Stimulated activated naive CD8-positive, alpha-beta T cell treated with anti-CD3 and anti-CD28 coated beads, Interleukin-15, amount 100 ng/mL, for 72 hours (primary cell): ENCODE data around the gene TPRG1L.

Experiments
- ATAC-seq: fragments of 150-1000 bp; cut with Tn5 transposase; 2 replicates; pipeline ENCODE4 v1.10.0; 2021; ENCODE audit warnings: mild to moderate bottlenecking, moderate library complexity
- DNase-seq, 2 donors: peaks; one replicate each; pipeline ENCODE4 v3.0.0; 2021 to 2022
- H3K27ac Mint-ChIP-seq, 2 donors: one replicate each; pipeline ENCODE4 v1.8.0; 2022; ENCODE audit warnings: mild to moderate bottlenecking in 2 of 2, mixed read lengths in 2 of 2, moderate library complexity in 2 of 2
- H3K27me3 Mint-ChIP-seq: one replicate; pipeline ENCODE4 v1.8.0; 2022; ENCODE audit warnings: mixed read lengths
- H3K4me1 Mint-ChIP-seq: one replicate; pipeline ENCODE4 v1.8.0; 2022; ENCODE audit warnings: mild to moderate bottlenecking, mixed read lengths
- H3K4me3 Mint-ChIP-seq, 2 donors: one replicate each; pipeline ENCODE4 v1.8.0; 2022; ENCODE audit warnings: mild to moderate bottlenecking in 2 of 2, mixed read lengths in 2 of 2, moderate library complexity in 1 of 2
- H3K9me3 Mint-ChIP-seq, 2 donors: one replicate each; pipeline ENCODE4 v1.8.0; 2022; ENCODE audit warnings: mixed read lengths in 2 of 2

TPRG1L gene

DNA sequence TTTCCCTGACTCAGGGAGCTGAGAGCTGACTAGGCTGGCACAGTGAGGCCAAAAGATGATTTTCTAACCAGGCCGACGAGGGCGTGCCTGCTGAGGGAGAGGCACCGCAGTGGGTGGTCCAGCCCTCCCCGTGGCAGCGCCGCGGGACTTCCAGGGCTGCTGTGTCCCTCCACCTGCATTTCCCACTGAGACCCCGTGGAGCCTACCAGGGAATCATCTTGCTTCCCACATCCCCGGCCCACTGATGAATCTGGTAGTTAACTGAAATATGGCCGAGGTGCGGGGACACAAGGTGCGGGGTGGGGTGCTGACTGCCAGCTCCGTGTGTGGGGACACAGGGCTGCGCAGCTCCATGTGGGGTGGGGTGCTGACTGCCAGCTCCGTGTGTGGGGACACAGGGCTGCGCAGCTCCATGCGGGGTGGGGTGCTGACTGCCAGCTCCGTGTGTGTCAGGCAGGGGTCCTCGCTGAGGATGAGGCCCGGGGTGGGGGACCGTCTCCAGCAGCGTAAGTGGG, 14.6 kb downstream of the TPRG1L start:
- H3K27me3 Mint-ChIP-seq, result no peaks in the 10 kb centered on the region
- DNase-seq, result no peak
- H3K4me1 Mint-ChIP-seq, result no peaks in the 10 kb centered on the region
- H3K4me3 Mint-ChIP-seq, result no peak overlapping the region
- no peaks in the 10 kb centered on the region for H3K9me3 Mint-ChIP-seq
- ATAC-seq, result no peak
- no peak overlapping the region for H3K27ac Mint-ChIP-seq

DNA sequence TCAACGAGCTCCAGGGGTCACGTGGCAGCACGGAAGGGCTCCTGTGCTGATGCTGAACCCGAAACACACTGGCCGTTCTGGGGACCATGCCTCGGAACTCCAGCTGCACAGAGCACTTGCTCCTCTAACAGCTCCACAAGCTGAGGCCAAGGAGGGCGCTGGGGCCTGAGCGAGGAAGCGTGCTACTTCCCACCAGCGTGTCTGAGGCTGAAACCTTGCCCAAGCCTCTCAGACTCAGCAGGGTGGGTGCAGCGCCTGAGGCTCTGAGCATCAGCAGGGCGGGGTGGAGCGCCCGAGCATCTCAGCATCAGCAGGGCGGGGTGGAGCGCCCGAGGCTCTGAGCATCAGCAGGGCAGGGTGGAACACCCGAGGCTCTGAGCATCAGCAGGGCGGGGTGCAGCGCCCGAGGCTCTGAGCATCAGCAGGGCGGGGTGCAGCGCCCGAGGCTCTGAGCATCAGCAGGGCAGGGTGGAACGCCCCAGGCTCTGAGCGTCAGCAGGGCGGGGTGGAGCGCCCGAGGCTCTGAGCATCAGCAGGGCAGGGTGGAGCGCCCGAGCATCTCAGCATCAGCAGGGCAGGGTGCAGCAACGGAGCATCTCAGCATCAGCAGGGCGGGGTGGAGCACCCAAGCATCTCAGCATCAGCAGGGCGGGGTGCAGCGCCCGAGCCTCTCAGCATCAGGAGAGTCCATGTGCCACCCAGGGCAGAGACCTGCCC, 15.5 kb downstream of the TPRG1L start:
- no peak overlapping the region for H3K27ac Mint-ChIP-seq

DNA sequence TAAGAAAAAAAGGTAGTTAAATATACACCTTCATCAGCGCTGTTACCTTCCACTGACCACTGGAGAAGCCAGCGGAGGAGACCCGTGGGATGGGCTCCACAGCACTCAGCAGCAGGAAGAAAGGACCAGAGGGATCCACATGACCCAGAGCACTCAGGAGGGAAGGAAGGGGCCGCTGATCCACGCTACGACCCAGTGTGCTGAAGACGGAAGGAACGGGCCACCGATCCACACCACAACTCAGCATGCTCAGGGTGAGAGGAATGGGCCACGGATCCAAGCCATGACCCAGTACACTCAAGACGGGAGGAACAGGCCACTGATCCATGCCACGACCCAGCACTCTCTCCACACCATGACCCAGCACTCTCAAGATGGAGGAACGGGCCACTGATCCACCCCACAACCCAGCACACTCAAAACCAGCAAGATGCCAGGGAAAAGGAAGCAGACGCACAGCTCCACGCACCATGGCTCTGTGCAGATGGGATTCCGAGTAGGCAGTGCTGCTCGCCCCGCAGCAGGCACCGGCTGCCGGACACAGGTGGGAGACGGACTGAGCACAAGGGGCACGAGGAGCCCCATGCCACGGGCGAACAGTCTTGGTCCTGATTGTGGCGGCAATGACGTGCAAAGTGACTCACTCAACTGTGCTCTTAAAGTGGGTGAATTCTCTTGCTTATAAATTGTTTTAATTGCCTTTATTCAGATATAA, 16.4 kb downstream of the TPRG1L start:
- H3K9me3 Mint-ChIP-seq, result no peaks in the 10 kb centered on the region
- DNase-seq (no peak), ATAC-seq (no peak)
- no peaks in the 10 kb centered on the region for H3K27me3 Mint-ChIP-seq
- H3K4me3 Mint-ChIP-seq, result no peak overlapping the region
- no peak overlapping the region for H3K27ac Mint-ChIP-seq
- H3K4me1 Mint-ChIP-seq, result no peaks in the 10 kb centered on the region

More for the DNA sequence above, 15.5 kb downstream of the TPRG1L start:
- no peak for ATAC-seq
- no peak for DNase-seq
- H3K27me3 Mint-ChIP-seq, result no peaks in the 10 kb centered on the region
- no peaks in the 10 kb centered on the region for H3K9me3 Mint-ChIP-seq
- H3K4me3 Mint-ChIP-seq, result no peak overlapping the region
- no peaks in the 10 kb centered on the region for H3K4me1 Mint-ChIP-seq

DNA sequence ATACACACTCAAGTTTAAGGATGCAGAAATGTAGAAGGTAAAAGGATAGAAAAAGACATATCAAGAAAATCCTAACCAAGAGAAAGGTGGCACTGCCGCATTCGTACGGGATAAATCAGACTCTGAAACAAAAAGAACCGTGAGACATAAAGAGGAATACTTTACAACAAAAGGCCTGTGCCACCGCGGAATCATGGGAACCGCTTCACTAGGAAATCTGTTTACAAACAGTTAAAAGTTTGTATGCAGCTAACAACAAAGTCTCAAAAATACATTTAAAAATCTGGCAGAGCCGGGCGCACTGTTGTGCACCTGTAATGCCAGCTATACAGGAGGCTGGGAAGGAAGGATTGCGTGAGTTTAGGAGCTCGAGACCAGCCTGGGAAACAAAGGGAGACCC, 17.0 kb downstream of the TPRG1L start:
- ATAC-seq, result no peak
- Mint-ChIP-seq H3K9me3 (no peaks in the 10 kb centered on the region), H3K4me3 (no peak overlapping the region), H3K27me3 (no peaks in the 10 kb centered on the region), H3K27ac (no peak overlapping the region), H3K4me1 (no peaks in the 10 kb centered on the region)
- DNase-seq, result no peak

DNA sequence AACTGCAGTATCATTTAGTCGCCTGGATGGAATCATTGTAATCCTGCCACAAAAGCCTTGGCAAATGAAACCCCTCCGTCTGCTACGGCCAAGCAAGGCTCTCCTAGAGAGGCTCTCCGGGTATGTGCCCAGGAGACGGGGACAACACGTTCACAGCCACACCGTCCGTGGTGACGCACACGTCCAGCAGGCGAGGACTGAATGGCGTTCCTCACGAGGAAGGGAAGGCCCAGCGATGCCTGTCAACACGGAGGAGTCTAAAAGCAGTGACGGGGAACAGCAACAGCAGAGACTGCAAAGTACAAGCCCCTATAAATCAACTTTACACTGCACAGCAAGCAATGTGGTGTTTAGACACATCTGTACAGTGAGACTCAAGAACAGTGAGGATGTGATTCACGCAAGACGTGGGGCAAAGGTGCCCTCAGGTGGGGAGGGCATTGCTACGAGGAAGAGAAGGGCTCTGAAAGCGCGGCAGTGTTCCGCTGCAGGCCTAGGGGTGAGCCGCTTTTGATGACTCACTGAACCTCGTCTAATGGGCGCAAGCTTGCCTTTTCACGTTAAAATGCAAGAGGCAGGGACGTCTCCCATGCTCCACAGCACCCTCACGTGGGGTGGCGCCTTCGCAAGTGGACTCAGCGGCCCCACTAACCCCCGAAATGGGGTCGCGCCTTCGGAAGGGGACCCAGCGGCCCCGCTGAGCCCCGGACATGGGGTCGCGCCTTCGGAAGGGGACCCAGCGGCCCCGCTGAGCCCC, 18.3 kb downstream of the TPRG1L start:
- no peak overlapping the region for H3K4me3 Mint-ChIP-seq
- ATAC-seq (no peak), DNase-seq (no peak)
- peaks cover 11% of the 10 kb centered on the region for H3K4me1 Mint-ChIP-seq
- no peaks in the 10 kb centered on the region for H3K9me3 Mint-ChIP-seq
- no peaks in the 10 kb centered on the region for H3K27me3 Mint-ChIP-seq
- no peak overlapping the region for H3K27ac Mint-ChIP-seq

DNA sequence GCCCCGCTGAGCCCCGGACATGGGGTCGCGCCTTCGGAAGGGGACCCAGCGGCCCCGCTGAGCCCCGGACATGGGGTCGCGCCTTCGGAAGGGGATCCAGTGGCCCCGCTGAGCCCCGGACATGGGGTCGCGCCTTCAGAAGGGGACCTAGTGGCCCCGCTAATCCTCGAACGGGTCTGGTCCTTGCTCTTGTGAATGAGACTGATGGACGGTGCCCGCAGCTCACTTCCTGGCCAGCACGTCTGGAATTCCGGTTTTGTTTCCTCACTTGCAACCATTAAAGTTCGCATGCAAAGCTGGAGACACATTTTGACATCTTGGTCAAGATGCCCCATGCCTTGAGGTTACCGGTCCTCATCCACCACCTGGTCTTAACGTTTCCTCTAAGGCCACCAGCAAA, 19.5 kb downstream of the TPRG1L start:
- Mint-ChIP-seq H3K9me3 (no peaks in the 10 kb centered on the region), H3K27ac (no peak overlapping the region), H3K4me3 (no peak overlapping the region), H3K4me1 (peaks cover 19% of the 10 kb centered on the region), H3K27me3 (no peaks in the 10 kb centered on the region)
- DNase-seq, result no peak
- ATAC-seq, result no peak

DNA sequence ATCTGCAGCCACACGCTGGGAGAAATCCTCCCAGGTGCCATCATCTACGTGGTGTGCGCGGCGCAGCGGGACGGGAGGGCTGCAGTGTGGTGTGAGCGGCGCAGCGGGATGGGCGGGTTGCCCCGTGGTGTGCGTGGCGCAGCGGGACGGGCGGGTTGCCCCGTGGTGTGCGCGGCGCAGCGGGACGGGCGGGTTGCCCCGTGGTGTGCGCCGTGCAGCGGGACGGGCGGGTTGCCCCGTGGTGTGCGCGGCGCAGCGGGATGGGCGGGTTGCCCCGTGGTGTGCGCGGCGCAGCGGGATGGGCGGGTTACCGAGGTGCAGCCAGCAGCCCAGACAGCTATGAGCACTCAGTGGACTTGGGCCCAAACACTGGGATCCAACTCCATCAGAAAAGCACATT, 20.4 kb downstream of the TPRG1L start:
- Mint-ChIP-seq H3K4me3 (no peak overlapping the region), H3K27ac (no peak overlapping the region), H3K4me1 (peaks cover 24% of the 10 kb centered on the region), H3K9me3 (no peaks in the 10 kb centered on the region), H3K27me3 (no peaks in the 10 kb centered on the region)
- no peak for DNase-seq
- ATAC-seq, result no peak

DNA sequence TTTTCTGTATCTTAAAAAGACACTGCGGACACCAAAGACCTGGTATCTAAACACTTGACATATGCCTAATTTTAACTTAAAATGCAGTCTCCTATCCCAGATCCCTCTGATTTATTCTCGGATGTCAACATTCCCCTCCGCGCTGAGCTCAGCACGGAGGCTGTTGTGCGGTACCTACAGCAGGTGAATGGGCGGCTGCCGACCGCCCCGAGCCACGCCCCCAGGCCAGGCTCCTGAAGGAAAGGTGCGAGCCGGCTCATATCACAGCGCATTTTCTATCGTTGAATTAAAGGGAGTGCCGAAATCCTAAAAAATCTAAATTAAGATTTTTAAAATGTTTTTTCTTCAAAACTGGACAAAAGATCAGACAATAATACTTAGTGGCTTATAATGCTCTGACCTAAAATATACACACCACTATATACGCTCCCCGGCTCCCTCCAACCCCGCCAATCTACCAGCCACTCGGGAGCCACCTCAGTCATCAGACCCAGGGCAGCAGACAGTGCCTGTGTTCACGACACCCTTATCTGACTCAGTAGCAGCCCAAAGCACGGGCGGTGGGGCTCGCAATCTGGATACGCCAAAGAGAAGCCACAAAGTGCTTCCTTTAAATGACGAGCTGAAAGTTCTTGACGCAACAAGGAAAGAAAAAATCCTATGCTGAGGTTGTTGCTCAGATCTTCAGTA, 21.0 kb downstream of the TPRG1L start:
- peak overlapping the region in 1 of 2 donors; percentile 38 for H3K27ac Mint-ChIP-seq
- no peak overlapping the region for H3K4me3 Mint-ChIP-seq
- no peaks in the 10 kb centered on the region for H3K9me3 Mint-ChIP-seq
- H3K27me3 Mint-ChIP-seq, result peaks cover 6% of the 10 kb centered on the region
- H3K4me1 Mint-ChIP-seq, result peaks cover 30% of the 10 kb centered on the region
- ATAC-seq, result no peak
- no peak for DNase-seq

DNA sequence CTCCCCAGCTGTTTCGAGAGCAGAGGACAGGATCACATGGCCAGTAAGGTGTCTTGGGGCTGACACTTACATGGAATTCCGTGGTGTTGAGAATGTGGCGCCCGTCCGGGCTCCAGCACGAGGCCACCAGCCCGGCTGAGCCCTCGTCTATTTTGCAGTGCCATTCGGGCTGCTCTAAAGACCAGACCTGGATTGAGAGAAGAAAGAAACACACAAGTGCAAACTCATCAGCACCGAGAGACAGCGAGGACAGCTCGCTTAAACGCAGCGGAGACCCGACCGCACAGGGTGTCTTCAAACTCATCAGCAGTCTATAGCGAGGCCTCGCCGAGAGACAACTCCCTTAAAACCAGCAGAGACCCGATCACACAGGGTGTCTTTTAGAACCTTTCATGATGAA, 21.8 kb downstream of the TPRG1L start:
- ATAC-seq, result no peak
- Mint-ChIP-seq H3K9me3 (no peaks in the 10 kb centered on the region), H3K4me1 (peaks cover 38% of the 10 kb centered on the region), H3K4me3 (no peak overlapping the region), H3K27me3 (peaks cover 13% of the 10 kb centered on the region), H3K27ac (no peak overlapping the region)
- no peak for DNase-seq

DNA sequence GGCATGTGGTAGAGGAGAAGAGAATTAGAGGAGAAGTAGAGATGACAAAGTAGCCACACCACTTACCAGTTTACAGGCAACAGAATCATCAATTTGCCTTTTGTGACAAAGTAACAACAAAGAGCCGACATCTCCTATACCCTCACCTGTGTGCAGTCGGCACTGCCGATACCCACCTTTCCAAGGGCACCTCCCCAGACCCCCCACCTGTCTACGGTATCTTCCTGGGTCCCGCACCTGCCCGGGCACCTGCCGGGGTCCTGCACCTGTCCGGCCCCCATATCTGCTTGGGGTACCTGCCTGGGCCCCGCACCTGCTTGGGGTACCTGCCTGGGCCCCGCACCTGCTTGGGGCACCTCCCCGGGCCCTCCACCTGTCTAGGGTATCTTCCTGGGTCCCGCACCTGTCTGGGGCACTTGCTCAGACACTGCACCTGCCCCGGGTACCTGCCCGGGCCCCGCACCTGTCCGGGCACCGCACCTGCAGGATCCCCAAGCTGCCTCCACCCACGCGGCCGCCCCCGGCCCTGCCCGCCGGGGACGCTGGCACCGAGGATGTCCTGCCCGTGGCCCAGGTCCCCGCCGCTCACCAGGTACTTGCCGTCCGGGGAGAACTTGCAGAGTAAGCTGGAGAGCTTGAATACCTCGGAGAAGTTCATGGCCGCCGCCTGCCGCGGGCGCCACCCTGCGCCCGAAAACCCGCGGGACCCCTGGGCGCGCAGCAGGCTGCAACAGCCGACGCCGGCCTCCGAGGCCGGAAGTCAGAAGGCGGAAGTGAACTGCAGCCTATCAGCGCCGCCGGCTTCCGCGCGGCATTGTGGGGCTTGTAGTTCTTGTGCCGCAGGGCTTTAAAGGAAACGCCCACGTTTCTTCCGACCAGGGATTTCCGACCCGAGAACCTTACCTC, 24.8 kb downstream of the TPRG1L start, which contains the start of gene WRAP73:
WRAP73 (minus strand) TSS at position 762 of the 906 bp plus-strand sequence; CDS start at position 658, 104 bp downstream.
- Mint-ChIP-seq H3K27ac (peak within 1 kb of the TSS in 1 of 2 donors; percentile 95), H3K27me3 (peaks cover 36% of the 10 kb centered on the region), H3K9me3 (no peaks in the 10 kb centered on the region), H3K4me3 (peak within 1 kb of the TSS; percentile 76 to 86), H3K4me1 (peaks cover 39% of the 10 kb centered on the region)
- DNase-seq (peak; percentile 87 to 93), ATAC-seq (peak; percentile 98)

DNA sequence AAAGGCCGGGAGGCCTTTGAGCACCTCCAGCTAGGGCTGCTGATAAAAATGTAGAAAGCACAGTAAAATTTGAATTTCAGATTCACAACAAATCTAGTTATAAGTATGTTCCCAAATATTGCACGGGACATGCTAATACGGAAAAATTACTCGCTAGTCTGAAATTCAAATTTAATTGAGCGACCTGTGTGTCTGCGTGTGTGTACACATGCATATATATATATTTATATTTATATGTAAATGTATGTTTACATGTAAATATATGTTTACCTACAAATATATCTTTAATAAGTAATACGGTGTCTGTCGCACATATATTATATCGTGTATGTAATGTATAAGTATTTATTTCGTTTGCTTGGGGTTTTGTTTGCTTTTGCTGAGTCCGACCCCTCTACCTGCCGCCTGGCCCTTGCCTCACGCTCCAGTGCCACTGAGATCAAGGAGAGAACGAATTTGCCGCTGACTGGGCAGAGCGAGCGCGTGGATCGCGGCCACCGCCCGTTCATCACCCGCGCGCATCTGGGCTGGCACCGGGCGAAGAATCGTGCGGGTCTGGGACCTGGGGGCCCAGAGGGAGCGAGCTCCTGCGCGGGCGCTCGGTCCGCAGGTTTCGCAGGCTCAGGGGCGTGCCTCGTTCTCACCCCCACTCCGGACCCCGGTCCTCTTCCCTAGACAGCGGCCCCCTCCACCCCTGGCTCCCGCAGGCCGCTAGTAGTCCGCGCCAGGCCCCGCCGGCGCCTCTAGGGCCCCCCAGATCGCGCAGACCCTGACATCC, 25.6 kb downstream of the TPRG1L start:
- Mint-ChIP-seq H3K4me3 (peak overlapping the region; percentile 76 to 86), H3K27me3 (peaks cover 45% of the 10 kb centered on the region), H3K9me3 (no peaks in the 10 kb centered on the region), H3K4me1 (peaks cover 39% of the 10 kb centered on the region), H3K27ac (peak overlapping the region in 1 of 2 donors; percentile 95)
- ATAC-seq (no peak), DNase-seq (no peak)

DNA sequence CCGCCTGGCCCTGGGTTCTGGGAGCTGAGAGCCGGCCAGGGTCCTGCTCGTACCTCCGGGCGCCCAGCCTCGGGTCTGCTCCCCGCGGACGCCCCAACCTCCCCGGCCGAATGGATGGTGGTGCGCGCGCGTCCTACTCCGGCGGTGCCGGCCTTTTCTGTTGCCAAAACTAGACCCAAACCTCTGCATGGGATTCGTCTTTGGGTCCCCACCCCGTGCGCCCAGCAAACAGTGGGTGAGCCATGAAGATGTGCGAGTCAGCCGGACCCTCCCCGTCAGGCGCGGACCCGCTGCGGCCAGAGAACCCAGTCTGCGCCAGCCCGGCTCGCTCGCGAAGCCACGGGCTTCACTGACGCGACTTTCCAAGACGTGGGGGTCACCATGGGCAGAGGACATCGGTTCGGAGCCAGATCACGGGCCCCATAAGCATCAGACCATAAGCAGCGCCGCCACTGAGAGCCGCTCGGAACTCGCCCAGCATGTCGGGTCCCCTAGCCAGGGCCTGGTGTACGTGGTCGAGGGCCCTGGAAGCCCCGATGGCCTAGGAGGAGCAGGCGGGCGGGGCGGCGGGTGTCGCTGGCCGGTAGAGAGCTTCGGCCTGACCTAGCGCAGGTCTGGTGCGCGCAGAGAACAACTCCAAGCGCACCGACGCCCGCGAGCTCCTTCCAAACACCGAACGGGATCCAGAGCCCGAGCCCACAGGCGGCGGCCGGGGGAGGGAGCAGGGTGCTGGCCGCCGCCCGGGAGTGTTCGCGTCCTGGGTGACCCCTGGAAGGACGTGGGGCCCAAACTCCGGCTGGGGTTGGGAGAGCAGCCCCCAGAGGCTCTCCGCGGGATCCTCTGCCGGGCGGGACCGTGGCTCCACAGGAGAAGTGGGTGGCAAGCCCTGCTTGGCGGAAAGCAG, 26.5 kb downstream of the TPRG1L start:
- peaks cover 53% of the 10 kb centered on the region for H3K27me3 Mint-ChIP-seq
- ATAC-seq, result no peak
- peaks cover 43% of the 10 kb centered on the region for H3K4me1 Mint-ChIP-seq
- no peaks in the 10 kb centered on the region for H3K9me3 Mint-ChIP-seq
- H3K27ac Mint-ChIP-seq, result peak overlapping the region in 1 of 2 donors; percentile 67
- peak; percentile 16 to 29 for DNase-seq
- H3K4me3 Mint-ChIP-seq, result peak overlapping the region; percentile 72 to 80

DNA sequence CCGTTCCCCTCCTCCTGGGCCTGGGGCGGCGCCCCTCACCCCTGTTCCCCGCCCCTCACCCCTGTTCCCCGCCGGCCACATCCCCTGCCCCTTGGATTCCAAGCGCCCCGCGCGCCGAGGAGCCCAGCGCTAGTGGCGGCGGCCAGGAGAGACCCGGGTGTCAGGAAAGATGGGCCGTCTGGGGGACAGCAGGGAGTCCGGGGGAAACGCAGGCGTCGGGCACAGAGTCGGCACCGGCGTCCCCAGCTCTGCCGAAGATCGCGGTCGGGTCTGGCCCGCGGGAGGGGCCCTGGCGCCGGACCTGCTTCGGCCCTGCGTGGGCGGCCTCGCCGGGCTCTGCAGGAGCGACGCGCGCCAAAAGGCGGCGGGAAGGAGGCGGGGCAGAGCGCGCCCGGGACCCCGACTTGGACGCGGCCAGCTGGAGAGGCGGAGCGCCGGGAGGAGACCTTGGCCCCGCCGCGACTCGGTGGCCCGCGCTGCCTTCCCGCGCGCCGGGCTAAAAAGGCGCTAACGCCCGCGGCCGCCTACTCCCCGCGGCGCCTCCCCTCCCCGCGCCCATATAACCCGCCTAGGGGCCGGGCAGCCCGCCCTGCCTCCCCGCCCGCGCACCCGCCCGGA, 27.2 kb downstream of the TPRG1L start, which contains the start of gene TP73:
TP73 (plus strand) TSS at position 587 of the 618 bp plus-strand sequence. CDS start 29,850 bp downstream, outside the sequence.
- H3K9me3 Mint-ChIP-seq, result no peaks in the 10 kb centered on the region
- H3K4me3 Mint-ChIP-seq, result peak within 1 kb of the TSS; percentile 72 to 80
- ATAC-seq (no peak), DNase-seq (no peak)
- peaks cover 50% of the 10 kb centered on the region for H3K4me1 Mint-ChIP-seq
- H3K27me3 Mint-ChIP-seq, result peaks cover 61% of the 10 kb centered on the region
- no peak within 1 kb of the TSS for H3K27ac Mint-ChIP-seq
